ENCODE results near the gene XPA.

The XPA gene

GRCh38 chr9:97645720-97646119 lies 51.4 kb downstream of the XPA start:
- H3K27me3 ChIP-seq (replicated peaks; ENCODE audit: control insufficient read depth, insufficient read depth, low read length) = no peaks in the 10 kb centered on the region
- no peaks in the 10 kb centered on the region for H3K9me3 ChIP-seq (ENCODE audit: control insufficient read depth, low read length)
- no peak overlapping the region for H3K4me3 ChIP-seq (ENCODE audit: low read length)
- H3K9ac ChIP-seq (ENCODE audit: low read length) = no peak overlapping the region
- H3K36me3 ChIP-seq (ENCODE audit: control insufficient read depth, insufficient read depth, low read length, severe bottlenecking) = peaks cover 92% of the 10 kb centered on the region
- no peaks in the 10 kb centered on the region for H3K4me1 ChIP-seq (ENCODE audit: control insufficient read depth, insufficient read depth, low read length)
- DNase-seq (ENCODE audit: low read depth) = no peak

DNA sequence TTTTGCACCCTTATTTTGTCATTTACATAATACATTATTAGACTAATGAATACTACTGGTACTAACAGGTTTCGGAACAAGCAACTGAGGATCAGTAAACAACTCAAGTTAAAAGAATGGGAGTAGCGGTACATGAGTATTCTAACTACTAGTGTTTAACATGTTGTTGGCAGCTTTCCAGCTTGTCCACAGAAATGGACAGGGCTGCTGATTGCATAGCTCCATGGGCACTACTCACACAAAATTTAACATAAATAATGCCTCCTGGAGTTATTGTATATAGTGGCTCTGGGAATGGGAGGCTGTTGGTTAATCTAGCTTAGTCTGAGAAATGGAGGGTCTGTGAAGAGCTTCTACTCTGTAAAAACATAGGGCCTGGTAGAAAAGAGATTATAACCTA lies 56.8 kb downstream of the XPA start:
- Histone ChIP-seq H3K9me3 (ENCODE audit: control insufficient read depth, low read length) (no peaks in the 10 kb centered on the region), H3K9ac (ENCODE audit: low read length) (no peak overlapping the region), H3K27me3 (replicated peaks; ENCODE audit: control insufficient read depth, insufficient read depth, low read length) (no peaks in the 10 kb centered on the region), H3K4me3 (ENCODE audit: low read length) (no peak overlapping the region), H3K36me3 (ENCODE audit: control insufficient read depth, insufficient read depth, low read length, severe bottlenecking) (peaks cover 46% of the 10 kb centered on the region), H3K4me1 (ENCODE audit: control insufficient read depth, insufficient read depth, low read length) (peaks cover 25% of the 10 kb centered on the region)
- peak; percentile 25 for DNase-seq (ENCODE audit: low read depth)

- peaks cover 31% of the 10 kb centered on the region for H3K36me3 ChIP-seq (ENCODE audit: control insufficient read depth, insufficient read depth, low read length, severe bottlenecking)
- H3K9ac ChIP-seq (ENCODE audit: low read length) = no peak overlapping the region
- peaks cover 35% of the 10 kb centered on the region for H3K4me1 ChIP-seq (ENCODE audit: control insufficient read depth, insufficient read depth, low read length)
- H3K27me3 ChIP-seq (replicated peaks; ENCODE audit: control insufficient read depth, insufficient read depth, low read length) = no peaks in the 10 kb centered on the region
- no peak overlapping the region for H3K4me3 ChIP-seq (ENCODE audit: low read length)
- peak; percentile 9 for DNase-seq (ENCODE audit: low read depth)
- H3K9me3 ChIP-seq (ENCODE audit: control insufficient read depth, low read length) = no peaks in the 10 kb centered on the region
These were observed 58.5 kb downstream of the XPA start for GRCh38 chr9:97638666-97639065.

DNA sequence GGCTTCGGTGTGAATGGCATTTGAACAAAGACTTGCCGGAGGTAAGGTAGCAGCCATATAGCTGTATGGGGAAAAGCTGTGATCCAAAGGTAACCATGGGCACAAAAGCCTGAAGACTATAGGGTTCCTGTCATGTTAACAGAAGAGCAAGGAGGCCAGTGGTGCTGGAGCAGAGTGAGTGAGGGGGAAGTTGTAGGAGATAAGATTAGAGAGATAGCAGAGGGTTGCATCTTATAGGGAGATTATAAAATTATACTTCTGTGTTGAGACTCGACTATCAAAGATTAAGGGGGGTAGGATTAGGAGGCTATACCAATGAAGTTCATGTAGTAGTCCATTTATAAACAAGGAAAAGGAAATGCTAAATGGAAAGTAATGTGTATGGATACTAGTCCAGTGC lies 60.2 kb downstream of the XPA start:
- Histone ChIP-seq H3K36me3 (ENCODE audit: control insufficient read depth, insufficient read depth, low read length, severe bottlenecking) (peaks cover 13% of the 10 kb centered on the region), H3K4me3 (ENCODE audit: low read length) (no peak overlapping the region), H3K4me1 (ENCODE audit: control insufficient read depth, insufficient read depth, low read length) (peaks cover 38% of the 10 kb centered on the region), H3K27me3 (replicated peaks; ENCODE audit: control insufficient read depth, insufficient read depth, low read length) (no peaks in the 10 kb centered on the region), H3K9me3 (ENCODE audit: control insufficient read depth, low read length) (no peaks in the 10 kb centered on the region), H3K9ac (ENCODE audit: low read length) (no peak overlapping the region)
- DNase-seq (ENCODE audit: low read depth) = no peak

- peak overlapping the region; percentile 97 for H3K4me3 ChIP-seq (ENCODE audit: low read length)
These were observed 62.1 kb downstream of the XPA start for GRCh38 chr9:97635026-97635425.

DNA sequence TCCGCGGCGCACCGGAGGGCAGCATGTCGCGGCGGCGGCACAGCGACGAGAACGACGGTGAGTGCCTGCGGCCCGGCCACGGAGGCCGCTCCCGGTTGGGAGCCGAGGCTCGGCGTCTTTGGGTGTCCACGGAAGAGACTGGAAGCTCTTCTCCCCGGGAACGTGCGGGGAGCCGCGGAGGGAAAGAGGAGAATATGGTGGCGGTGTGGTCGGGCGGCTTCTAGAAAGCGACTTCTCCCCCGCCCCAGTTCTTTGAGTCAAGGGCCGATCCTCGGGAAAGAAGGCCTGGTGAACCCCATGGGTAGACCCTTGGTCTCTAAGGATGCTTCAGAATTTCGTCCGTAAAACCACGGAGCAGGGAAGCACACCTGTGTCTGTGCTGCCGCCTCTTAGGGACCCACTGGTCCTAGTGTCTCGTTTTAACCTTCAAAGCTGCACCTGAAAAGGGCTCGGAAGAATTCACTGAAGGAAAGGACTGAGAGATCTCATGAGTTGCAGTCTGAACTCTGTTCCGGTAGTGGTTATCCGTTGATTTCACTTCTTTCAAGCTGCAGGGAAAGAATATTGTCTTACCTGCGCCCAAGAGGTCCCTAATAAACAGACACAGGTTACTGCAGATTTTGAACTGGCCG lies 63.2 kb downstream of the XPA start:
- no peaks in the 10 kb centered on the region for H3K36me3 ChIP-seq (ENCODE audit: control insufficient read depth, insufficient read depth, low read length, severe bottlenecking)
- H3K27me3 ChIP-seq (replicated peaks; ENCODE audit: control insufficient read depth, insufficient read depth, low read length) = no peaks in the 10 kb centered on the region
- no peaks in the 10 kb centered on the region for H3K9me3 ChIP-seq (ENCODE audit: control insufficient read depth, low read length)
- peak overlapping the region; percentile 97 for H3K4me3 ChIP-seq (ENCODE audit: low read length)
- H3K4me1 ChIP-seq (ENCODE audit: control insufficient read depth, insufficient read depth, low read length) = peaks cover 41% of the 10 kb centered on the region
- H3K9ac ChIP-seq (ENCODE audit: low read length) = peak overlapping the region; percentile 96
- no peak for DNase-seq (ENCODE audit: low read depth)

More at GRCh38 chr9:97635026-97635425, 62.1 kb downstream of the XPA start:
- H3K36me3 ChIP-seq (ENCODE audit: control insufficient read depth, insufficient read depth, low read length, severe bottlenecking) = no peaks in the 10 kb centered on the region
- no peaks in the 10 kb centered on the region for H3K9me3 ChIP-seq (ENCODE audit: control insufficient read depth, low read length)
- peaks cover 44% of the 10 kb centered on the region for H3K4me1 ChIP-seq (ENCODE audit: control insufficient read depth, insufficient read depth, low read length)
- H3K27me3 ChIP-seq (replicated peaks; ENCODE audit: control insufficient read depth, insufficient read depth, low read length) = no peaks in the 10 kb centered on the region
- peak overlapping the region; percentile 96 for H3K9ac ChIP-seq (ENCODE audit: low read length)
- no peak for DNase-seq (ENCODE audit: low read depth)

GRCh38 chr9:97632985-97633858 lies 63.9 kb downstream of the XPA start, which contains the start of the genes NCBP1 and TSTD2:
Gene NCBP1, plus strand, starts transcription at chr9:97633821. Its CDS starts 61 bp downstream, at chr9:97633882.
Gene TSTD2, minus strand, starts transcription at chr9:97633368. Its CDS starts 5,806 bp downstream, at chr9:97627562.
- peak within 1 kb of the TSS; percentile 96 for H3K9ac ChIP-seq (ENCODE audit: low read length)
- DNase-seq (ENCODE audit: low read depth) = peak; percentile 99

DNA sequence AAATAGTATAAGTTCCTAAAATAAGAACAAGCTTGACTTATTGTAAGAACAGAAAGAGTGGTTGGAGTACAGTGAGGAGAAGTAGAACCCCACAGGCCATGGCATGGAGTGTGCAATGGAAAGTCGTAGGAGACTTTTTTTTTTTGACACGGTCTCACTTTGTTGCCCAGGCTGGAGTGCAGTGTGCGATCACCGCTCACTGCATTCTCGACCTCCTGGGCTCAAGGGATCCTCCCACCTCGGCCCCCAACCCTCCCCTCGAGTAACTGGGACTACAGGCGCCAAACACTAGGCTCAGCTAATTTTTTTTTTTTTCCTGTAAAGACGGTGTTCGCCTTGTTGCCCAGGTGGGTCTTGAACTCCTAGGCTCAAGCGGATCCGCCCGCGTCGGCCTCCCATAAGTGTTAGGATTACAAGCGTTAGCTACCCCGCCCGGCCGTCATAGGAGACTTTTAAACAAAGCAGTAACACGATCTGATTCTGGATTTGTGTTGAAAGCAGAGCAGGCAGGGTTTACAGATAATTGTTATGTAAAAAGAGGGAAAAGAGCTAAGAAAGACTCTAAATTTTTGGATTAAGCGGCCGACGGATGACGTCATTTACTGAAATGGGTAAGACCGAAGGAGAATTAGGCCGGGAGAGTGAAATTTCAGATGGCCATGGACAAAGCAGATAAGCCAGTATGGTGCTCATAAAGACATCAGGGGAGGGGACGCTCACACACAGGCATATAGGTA lies 64.7 kb downstream of the XPA start:
- Histone ChIP-seq H3K9me3 (ENCODE audit: control insufficient read depth, low read length) (no peaks in the 10 kb centered on the region), H3K36me3 (ENCODE audit: control insufficient read depth, insufficient read depth, low read length, severe bottlenecking) (no peaks in the 10 kb centered on the region), H3K4me3 (ENCODE audit: low read length) (peak overlapping the region; percentile 97), H3K9ac (ENCODE audit: low read length) (peak overlapping the region; percentile 96), H3K27me3 (replicated peaks; ENCODE audit: control insufficient read depth, insufficient read depth, low read length) (no peaks in the 10 kb centered on the region), H3K4me1 (ENCODE audit: control insufficient read depth, insufficient read depth, low read length) (peaks cover 40% of the 10 kb centered on the region)
- DNase-seq (ENCODE audit: low read depth) = peak; percentile 88

More at GRCh38 chr9:97632985-97633858, 63.9 kb downstream of the XPA start, which contains the start of the genes NCBP1 and TSTD2:
- Histone ChIP-seq H3K36me3 (ENCODE audit: control insufficient read depth, insufficient read depth, low read length, severe bottlenecking) (no peaks in the 10 kb centered on the region), H3K27me3 (replicated peaks; ENCODE audit: control insufficient read depth, insufficient read depth, low read length) (no peaks in the 10 kb centered on the region), H3K9me3 (ENCODE audit: control insufficient read depth, low read length) (no peaks in the 10 kb centered on the region), H3K4me3 (ENCODE audit: low read length) (peak within 1 kb of the TSS; percentile 97), H3K4me1 (ENCODE audit: control insufficient read depth, insufficient read depth, low read length) (peaks cover 33% of the 10 kb centered on the region)

- no peak overlapping the region for H3K9ac ChIP-seq (ENCODE audit: low read length)
- H3K4me1 ChIP-seq (ENCODE audit: control insufficient read depth, insufficient read depth, low read length) = peaks cover 32% of the 10 kb centered on the region
- no peak overlapping the region for H3K4me3 ChIP-seq (ENCODE audit: low read length)
- H3K27me3 ChIP-seq (replicated peaks; ENCODE audit: control insufficient read depth, insufficient read depth, low read length) = no peaks in the 10 kb centered on the region
- H3K36me3 ChIP-seq (ENCODE audit: control insufficient read depth, insufficient read depth, low read length, severe bottlenecking) = peaks cover 2% of the 10 kb centered on the region
- no peak for DNase-seq (ENCODE audit: low read depth)
- H3K9me3 ChIP-seq (ENCODE audit: control insufficient read depth, low read length) = no peaks in the 10 kb centered on the region
These were observed 66.5 kb downstream of the XPA start for GRCh38 chr9:97630591-97630990.

GRCh38 chr9:97629156-97629555 lies 68.0 kb downstream of the XPA start:
- Histone ChIP-seq H3K27me3 (replicated peaks; ENCODE audit: control insufficient read depth, insufficient read depth, low read length) (no peaks in the 10 kb centered on the region), H3K9me3 (ENCODE audit: control insufficient read depth, low read length) (no peaks in the 10 kb centered on the region), H3K4me1 (ENCODE audit: control insufficient read depth, insufficient read depth, low read length) (peaks cover 18% of the 10 kb centered on the region), H3K36me3 (ENCODE audit: control insufficient read depth, insufficient read depth, low read length, severe bottlenecking) (peaks cover 14% of the 10 kb centered on the region), H3K4me3 (ENCODE audit: low read length) (no peak overlapping the region), H3K9ac (ENCODE audit: low read length) (no peak overlapping the region)
- no peak for DNase-seq (ENCODE audit: low read depth)

DNA sequence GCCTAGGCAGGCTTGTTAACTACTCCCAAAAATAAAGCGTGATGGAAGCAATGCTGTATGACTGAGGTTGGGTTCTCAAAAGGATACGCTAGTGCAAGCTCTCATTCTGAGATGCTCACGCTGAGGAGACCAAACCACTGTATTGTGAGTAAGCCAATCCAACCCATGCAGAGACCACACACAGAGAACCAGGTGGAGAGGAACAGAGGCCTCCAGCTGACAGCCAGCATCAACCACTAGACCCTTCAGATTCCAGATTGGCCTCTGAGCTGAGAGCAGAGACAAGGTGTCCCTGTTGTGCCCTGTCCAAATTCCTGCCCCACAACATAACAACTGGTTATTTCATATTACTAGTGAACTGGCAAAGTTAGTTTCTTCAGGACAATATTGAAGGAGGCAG lies 68.5 kb downstream of the XPA start:
- no peaks in the 10 kb centered on the region for H3K27me3 ChIP-seq (replicated peaks; ENCODE audit: control insufficient read depth, insufficient read depth, low read length)
- no peak for DNase-seq (ENCODE audit: low read depth)
- no peaks in the 10 kb centered on the region for H3K9me3 ChIP-seq (ENCODE audit: control insufficient read depth, low read length)
- H3K4me1 ChIP-seq (ENCODE audit: control insufficient read depth, insufficient read depth, low read length) = peaks cover 18% of the 10 kb centered on the region
- H3K4me3 ChIP-seq (ENCODE audit: low read length) = no peak overlapping the region
- no peak overlapping the region for H3K9ac ChIP-seq (ENCODE audit: low read length)
- peaks cover 14% of the 10 kb centered on the region for H3K36me3 ChIP-seq (ENCODE audit: control insufficient read depth, insufficient read depth, low read length, severe bottlenecking)
